Measurements from ENCODE around the gene TTC7B. TPM values are rescaled to one million over a fixed set of nuclear protein-coding genes. Genes with fewer than 3 reads are reported as not detected.

Gene TTC7B
- total and polyA plus RNA-seq, 9 of the 15 experiments (the other 6 are each of a cell fraction or from before 2014, with no cell fraction given): 2.2 to 77.2 (median 36.7) TPM

DNA sequence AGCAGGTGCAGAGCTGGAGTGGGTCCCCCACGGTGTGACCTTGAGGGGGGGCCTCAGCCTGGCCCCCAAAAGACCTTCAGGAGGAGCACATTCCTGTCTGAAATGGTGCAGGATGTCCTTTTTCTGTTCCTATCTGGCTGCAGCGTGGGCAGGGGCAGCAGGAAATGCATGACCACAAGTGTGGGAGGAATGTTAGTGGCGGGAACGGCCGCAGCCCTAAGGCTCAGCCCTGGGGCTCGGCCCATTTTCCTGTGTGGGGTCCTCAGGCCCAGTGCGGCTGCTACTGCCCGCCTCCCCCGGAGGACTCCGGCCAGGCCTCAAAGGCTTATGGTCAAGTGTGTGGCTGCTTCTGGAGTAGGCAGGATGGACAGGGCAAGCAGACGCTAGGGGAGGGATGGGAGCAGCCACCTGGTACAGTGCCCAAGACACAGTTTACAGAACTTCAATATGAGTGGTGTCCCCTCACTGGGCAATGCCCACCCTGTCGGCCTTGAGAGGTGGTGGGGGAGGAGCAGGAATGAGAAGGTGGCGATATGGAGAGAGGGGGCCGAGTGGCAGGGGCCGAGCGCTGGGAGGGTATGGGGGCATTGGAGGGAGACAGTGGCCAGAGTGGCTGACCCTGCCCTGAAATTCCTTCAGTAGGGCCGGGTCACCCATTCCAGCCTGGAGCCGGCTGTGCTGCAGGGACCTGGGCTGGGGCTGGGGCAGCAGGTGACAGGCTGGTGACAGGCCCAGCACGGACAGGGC is 282.0 kb downstream of the TTC7B start (continued):
- TF ChIP-seq, protein P1, sequence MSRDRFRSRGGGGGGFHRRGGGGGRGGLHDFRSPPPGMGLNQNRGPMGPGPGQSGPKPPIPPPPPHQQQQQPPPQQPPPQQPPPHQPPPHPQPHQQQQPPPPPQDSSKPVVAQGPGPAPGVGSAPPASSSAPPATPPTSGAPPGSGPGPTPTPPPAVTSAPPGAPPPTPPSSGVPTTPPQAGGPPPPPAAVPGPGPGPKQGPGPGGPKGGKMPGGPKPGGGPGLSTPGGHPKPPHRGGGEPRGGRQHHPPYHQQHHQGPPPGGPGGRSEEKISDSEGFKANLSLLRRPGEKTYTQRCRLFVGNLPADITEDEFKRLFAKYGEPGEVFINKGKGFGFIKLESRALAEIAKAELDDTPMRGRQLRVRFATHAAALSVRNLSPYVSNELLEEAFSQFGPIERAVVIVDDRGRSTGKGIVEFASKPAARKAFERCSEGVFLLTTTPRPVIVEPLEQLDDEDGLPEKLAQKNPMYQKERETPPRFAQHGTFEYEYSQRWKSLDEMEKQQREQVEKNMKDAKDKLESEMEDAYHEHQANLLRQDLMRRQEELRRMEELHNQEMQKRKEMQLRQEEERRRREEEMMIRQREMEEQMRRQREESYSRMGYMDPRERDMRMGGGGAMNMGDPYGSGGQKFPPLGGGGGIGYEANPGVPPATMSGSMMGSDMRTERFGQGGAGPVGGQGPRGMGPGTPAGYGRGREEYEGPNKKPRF (IDR thresholded peaks at IDR 0.05; ENCODE audit: low read depth, low read length): no peak
- TF ChIP-seq E2F3 (CRISPR knock-in tag; IDR thresholded peaks at IDR 0.05): peak; percentile 12; the same call in 1 of the 2 replicates
- TF ChIP-seq, protein P2, sequence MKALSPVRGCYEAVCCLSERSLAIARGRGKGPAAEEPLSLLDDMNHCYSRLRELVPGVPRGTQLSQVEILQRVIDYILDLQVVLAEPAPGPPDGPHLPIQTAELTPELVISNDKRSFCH (CRISPR knock-in tag; IDR thresholded peaks at IDR 0.05): no peak
- TF ChIP-seq, protein P2 (tag; IDR thresholded peaks at IDR 0.05): peak; percentile 36; the same call in 1 of the 2 replicates
- TF ChIP-seq RNF2 (IDR thresholded peaks at IDR 0.05): peak; percentile 65; the same call in 1 of the 2 replicates
- 0 out of 2 replicates have a peak, but pooled peaks have one; percentile 9 for TF ChIP-seq RBFOX2 (IDR thresholded peaks at IDR 0.05; ENCODE audit: low read depth, low read length)

DNA sequence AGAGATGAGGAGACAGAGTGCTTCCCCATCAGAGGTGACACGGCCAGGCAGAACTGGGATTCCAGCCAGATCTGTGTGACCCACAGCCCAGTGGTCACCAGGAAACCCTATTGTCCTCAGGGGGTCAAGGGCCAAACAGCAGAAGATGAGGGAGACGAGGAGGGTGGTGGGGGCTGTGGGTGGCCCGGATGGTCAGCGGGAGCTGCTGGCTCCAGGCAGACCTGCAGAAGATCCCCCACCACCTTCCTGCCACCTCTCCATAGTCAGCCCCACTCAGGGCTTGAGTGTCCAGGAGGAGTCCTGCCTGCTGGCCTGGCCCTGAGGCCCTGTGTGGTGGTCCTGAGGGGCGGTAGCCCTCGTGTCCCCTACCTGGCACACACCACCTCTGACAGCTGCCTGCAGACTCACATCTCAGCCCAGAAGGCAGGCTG is 282.6 kb downstream of the TTC7B start:
- POLR2A ChIA-PET: no interaction called here
- ATAC-seq (peak; percentile 52), FAIRE-seq (no peak), DNase-seq (ENCODE audit: extremely low read depth in 1 of 4, low spot score in 3 of 4) (peak; percentile 23 to 55 (median 39))
- no peak overlapping the region for H3K4me2 ChIP-seq (ENCODE audit: insufficient read depth, low read length)
- H3K9ac ChIP-seq (ENCODE audit: insufficient read depth in 1 of 2, low read depth in 2 of 2, low read length in 2 of 2): peak overlapping the region in 1 of 2 experiments; percentile 83; a peak in 2 of 4 replicates
- intact Hi-C loops (cut with micrococcal nuclease) (no loop called here), in situ Hi-C loops (cut with MboI) (no loop called here)
- H2AFZ ChIP-seq (ENCODE audit: low read depth, low read length): 0 out of 2 replicates have a peak overlapping the region, but pooled peaks have one; percentile 10
- H3K27me3 ChIP-seq (ENCODE audit: control insufficient read depth in 2 of 2, insufficient read depth in 2 of 2, low read length in 2 of 2): peaks cover 0 to 5% of the 10 kb centered on the region in 2 experiments; a peak in 2 of 5 replicates
- no peaks in the 10 kb centered on the region for H3K79me2 ChIP-seq (ENCODE audit: control insufficient read depth, insufficient read depth, low read length)
- no peaks in the 10 kb centered on the region for H3K9me3 ChIP-seq (replicated peaks; ENCODE audit: control insufficient read depth, insufficient read depth, low read depth, low read length)
- H3K4me1 ChIP-seq (replicated peaks in 1 of 2; ENCODE audit: control insufficient read depth in 2 of 2, insufficient read depth in 2 of 2, low read length in 2 of 2): peaks cover 12 to 42% of the 10 kb centered on the region in 2 experiments; a peak in 4 of 5 replicates
- CTCF ChIA-PET (ENCODE audit: low intra/inter-chr PET ratio): no interaction called here
- no TSS peak for BruUV-seq (replicated peaks)
- H3K36me3 ChIP-seq (ENCODE audit: control insufficient read depth, insufficient read depth, low read length): no peaks in the 10 kb centered on the region
- WGBS (ENCODE audit: insufficient coverage, low coverage, missing lambda C conversion rate): 26% methylated on average over 2 of the region's 6 CpGs
- H3K9me1 ChIP-seq (ENCODE audit: control insufficient read depth, insufficient read depth, low read length): peaks cover 2% of the 10 kb centered on the region
- peak overlapping the region; percentile 44; the same call in 2 of the 3 replicates for H3K27ac ChIP-seq (ENCODE audit: extremely low read depth, low read depth, low read length)
- no peaks in the 10 kb centered on the region for H4K20me1 ChIP-seq (replicated peaks; ENCODE audit: control insufficient read depth, insufficient read depth, low read length)
- no peak overlapping the region for H3K4me3 ChIP-seq
- TF ChIP-seq NFIC (IDR thresholded peaks at IDR 0.05): peak; percentile 56
- TF ChIP-seq ARNT (IDR thresholded peaks at IDR 0.05): no peak
- TF ChIP-seq, protein P3, sequence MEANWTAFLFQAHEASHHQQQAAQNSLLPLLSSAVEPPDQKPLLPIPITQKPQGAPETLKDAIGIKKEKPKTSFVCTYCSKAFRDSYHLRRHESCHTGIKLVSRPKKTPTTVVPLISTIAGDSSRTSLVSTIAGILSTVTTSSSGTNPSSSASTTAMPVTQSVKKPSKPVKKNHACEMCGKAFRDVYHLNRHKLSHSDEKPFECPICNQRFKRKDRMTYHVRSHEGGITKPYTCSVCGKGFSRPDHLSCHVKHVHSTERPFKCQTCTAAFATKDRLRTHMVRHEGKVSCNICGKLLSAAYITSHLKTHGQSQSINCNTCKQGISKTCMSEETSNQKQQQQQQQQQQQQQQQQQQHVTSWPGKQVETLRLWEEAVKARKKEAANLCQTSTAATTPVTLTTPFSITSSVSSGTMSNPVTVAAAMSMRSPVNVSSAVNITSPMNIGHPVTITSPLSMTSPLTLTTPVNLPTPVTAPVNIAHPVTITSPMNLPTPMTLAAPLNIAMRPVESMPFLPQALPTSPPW (CRISPR knock-in tag; IDR thresholded peaks at IDR 0.05): peak; percentile 48; the same call in 1 of the 2 replicates
- no peak for TF ChIP-seq NUFIP1 (IDR thresholded peaks at IDR 0.05; ENCODE audit: partially characterized antibody)
- no peak for TF ChIP-seq SRSF7 (optimal IDR thresholded peaks at IDR 0.05; ENCODE audit: low read depth, low read length)
- no peak for TF ChIP-seq NR2C2 (CRISPR knock-in tag; IDR thresholded peaks at IDR 0.05)
- peak; percentile 37; the same call in 1 of the 2 replicates for TF ChIP-seq NR2C2 (tag; IDR thresholded peaks at IDR 0.05)
- TF ChIP-seq MCM7 (IDR thresholded peaks at IDR 0.05): no peak
- 0 out of 4 replicates have a peak, but pooled peaks of 1 of the 2 experiments have one; percentile 14 for TF ChIP-seq MAZ (CRISPR knock-in tag; conservative IDR thresholded peaks at IDR 0.05 in 1 of 2, IDR thresholded peaks at IDR 0.05 in 1 of 2)
- no peak for TF ChIP-seq ZNF217 (CRISPR knock-in tag; IDR thresholded peaks at IDR 0.05)

Data from K562 (cell line).